GM12801 (cell line): ENCODE data around the gene FBN1.

Source experiments
- CTCF ChIP-seq: IDR thresholded peaks from one replicate; pipeline ENCODE4 v1.5.1; 2011; ENCODE audit warnings: control low read depth; ENCODE audit not compliant: insufficient read length; ENCODE audit errors: extremely low read depth

FBN1 gene

GRCh38 chr15:48514103-48514816 lies 131.2 kb downstream of the FBN1 start:
- no peak for TF ChIP-seq CTCF

- TF ChIP-seq CTCF, result no peak
Observed at GRCh38 chr15:48510976-48511375, 134.5 kb downstream of the FBN1 start.

DNA sequence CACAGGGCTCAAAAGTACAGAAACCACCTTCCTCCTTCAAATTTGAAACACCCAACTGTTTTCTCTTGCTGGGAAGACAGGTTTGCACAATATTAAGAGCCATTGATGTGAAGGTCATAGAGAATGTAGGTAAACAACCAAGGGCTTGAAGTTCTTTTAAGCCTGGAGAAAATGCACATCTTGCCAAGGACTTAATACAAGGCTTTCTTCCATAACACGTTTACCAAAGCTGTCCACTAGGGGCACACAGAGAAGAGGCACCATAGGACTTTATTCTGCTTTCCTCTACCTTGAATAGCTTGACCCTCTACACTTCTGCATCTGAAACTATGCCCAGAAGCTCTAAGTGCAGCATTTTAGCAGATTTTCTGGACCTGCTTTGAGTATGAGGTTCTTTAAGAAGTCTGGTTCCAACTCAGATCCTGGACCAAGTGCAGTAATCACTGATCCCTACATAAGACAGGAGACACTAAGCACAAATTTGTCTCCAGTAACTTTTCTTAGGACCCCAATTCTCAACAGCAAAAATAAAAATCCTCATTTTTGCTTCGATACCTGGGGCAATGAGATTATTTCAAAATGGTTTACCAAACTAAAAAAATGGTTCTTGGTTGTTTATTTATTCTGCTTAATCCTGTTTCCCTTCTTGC lies 138.0 kb downstream of the FBN1 start:
- no peak for TF ChIP-seq CTCF

GRCh38 chr15:48505067-48505466 lies 140.4 kb downstream of the FBN1 start:
- no peak for TF ChIP-seq CTCF

DNA sequence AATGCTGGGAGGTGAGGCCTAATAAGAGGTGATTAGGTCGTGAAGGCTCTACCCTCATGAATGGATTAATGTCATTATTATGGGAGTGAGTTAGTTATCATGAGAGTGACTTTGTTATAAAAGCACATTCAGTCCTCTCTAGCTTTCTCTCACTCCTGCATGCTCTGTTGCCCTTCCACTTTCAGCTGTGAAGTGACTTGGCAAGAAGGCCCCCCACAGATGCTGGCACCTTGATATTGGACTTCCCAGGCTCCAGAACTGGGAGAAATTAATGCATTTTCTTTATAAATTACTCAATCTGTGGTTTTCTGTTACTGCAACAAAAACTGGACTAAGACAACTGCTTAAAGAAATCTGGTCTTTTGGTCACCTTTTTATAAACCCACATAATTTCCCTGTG lies 144.3 kb downstream of the FBN1 start:
- TF ChIP-seq CTCF, result no peak

DNA sequence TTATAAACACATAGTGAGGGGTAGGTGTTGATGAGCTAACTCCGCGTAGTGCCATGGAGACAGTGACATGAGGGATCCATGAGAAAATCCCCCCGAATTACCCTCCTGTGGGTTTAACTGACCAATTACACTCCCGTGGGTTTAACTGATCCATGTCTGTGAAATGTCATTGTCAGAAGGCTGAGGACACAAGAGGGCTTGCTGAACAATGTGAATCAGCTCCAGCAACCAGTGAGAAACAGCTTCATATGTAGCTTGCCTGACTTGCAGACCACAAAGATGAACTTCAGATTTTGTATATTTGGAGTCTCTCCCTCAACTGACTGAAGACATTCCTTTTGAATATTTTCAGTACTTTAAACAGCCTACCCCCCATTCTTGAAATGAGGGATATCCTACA lies 144.9 kb downstream of the FBN1 start:
- no peak for TF ChIP-seq CTCF

DNA sequence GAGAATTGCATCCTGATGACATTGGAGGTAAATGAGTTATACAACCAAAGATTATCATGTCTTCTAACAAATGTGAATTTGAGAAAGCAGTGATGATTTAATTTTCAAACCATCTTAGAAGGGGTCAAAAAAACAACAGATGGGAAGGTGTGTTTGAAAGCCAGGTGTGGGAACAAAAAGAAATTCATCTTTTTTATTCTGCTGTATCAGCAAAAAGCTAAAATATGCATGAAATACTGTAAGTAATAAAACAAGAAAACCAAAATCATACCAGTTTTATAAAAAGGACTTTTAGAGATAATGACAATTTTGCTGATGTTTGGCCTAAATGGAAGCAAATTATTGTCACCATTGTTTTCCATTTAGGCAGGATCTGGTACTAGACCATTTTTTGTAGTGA lies 145.5 kb downstream of the FBN1 start:
- no peak for TF ChIP-seq CTCF
